T-helper 17 cell (primary cell): ENCODE results near the gene RIF1. TPM values are rescaled to one million over a fixed set of nuclear protein-coding genes. Genes with fewer than 3 reads are reported as not detected.
A peak's percentile ranks its signal among the peaks of the same experiment; 100 is the strongest.

Experiments used
- ATAC-seq: fragments of 150-1000 bp; cut with Tn5 transposase; 2 replicates; pipeline ENCODE4 v1.10.0; 2021; ENCODE audit warnings: mild to moderate bottlenecking, moderate library complexity
- DNase-seq, 3 donors: peaks; one replicate each; pipeline versions ENCODE4 v3.0.0 to v3.0.0-alpha.2; 2020 to 2021
- H3K9me3 ChIP-seq: one replicate; pipeline ENCODE4 v1.7.0; 2013; ENCODE audit warnings: low read length, mild to moderate bottlenecking; ENCODE audit not compliant: control insufficient read depth, poor library complexity, severe bottlenecking
- H3K27ac Mint-ChIP-seq: one replicate; pipeline ENCODE4 v1.8.0; 2022; ENCODE audit warnings: mild to moderate bottlenecking, moderate library complexity, mixed read lengths
- H3K27me3 Mint-ChIP-seq: one replicate; pipeline ENCODE4 v1.8.0; 2022; ENCODE audit warnings: mixed read lengths
- H3K36me3 Mint-ChIP-seq: one replicate; pipeline ENCODE4 v1.8.0; 2022; ENCODE audit warnings: low read depth, mixed read lengths
- H3K4me1 Mint-ChIP-seq: one replicate; pipeline ENCODE4 v1.8.0; 2022; ENCODE audit warnings: mild to moderate bottlenecking, mixed read lengths
- H3K4me3 Mint-ChIP-seq: one replicate; pipeline ENCODE4 v1.8.0; 2022; ENCODE audit warnings: mild to moderate bottlenecking, moderate library complexity, mixed read lengths
- total RNA-seq, 4 donors: library from RNA in 2 of 4; stranded (reverse) in 2 of 4; gene quantifications; one replicate each; pipeline ENCODE4 v1.2.3 and lab custom pipeline; 2022 to 2026

The RIF1 gene
- total RNA-seq, 2 donors from 2014 or later, result 37.7 to 56.1 TPM

DNA sequence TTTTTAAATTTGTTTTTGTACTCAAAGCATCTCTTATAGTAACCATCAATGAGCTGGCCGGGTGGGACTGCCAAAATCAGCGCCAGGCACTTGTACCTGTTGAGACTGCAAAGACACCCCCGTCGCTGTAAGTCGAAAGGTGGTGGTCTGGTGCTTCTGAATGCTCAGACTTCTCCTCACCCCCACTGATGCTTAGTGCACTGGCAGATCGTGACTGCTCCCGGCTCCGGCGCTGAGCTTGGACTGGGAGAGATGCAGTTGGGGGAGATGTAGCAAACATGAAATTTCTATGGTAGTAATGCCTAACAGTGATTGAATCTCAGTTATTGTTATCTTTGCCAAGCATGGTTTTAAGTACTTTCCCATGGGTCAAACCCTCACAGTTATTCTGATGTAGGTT, 80.6 kb downstream of the RIF1 start:
- Mint-ChIP-seq H3K4me1 (no peaks in the 10 kb centered on the region), H3K27ac (no peak overlapping the region), H3K27me3 (no peaks in the 10 kb centered on the region), H3K36me3 (peaks cover 4% of the 10 kb centered on the region), H3K4me3 (no peak overlapping the region)
- DNase-seq (no peak), ATAC-seq (no peak)
- H3K9me3 ChIP-seq, result no peaks in the 10 kb centered on the region

DNA sequence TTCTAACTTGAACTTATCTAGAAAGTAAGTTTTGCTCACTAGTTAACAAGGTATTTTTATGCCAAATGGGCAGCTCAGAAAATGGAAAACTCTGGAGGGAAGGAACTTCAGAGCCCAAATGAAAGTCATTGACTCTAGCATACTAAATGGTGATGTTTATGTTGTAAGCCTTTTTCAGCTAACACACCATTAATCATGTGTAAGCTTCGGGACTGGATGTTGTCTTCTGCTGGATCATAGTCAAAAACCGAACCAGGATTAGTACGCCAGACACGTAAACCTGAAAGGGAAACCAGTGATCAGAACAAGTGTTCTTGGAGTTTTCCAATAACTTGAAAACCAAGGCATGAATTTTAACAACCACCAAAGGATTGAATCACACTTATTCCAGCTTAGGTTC, 81.8 kb downstream of the RIF1 start:
- ATAC-seq (no peak), DNase-seq (no peak)
- H3K4me3 Mint-ChIP-seq, result no peak overlapping the region
- H3K27me3 Mint-ChIP-seq, result no peaks in the 10 kb centered on the region
- H3K36me3 Mint-ChIP-seq, result peaks cover 3% of the 10 kb centered on the region
- no peaks in the 10 kb centered on the region for H3K9me3 ChIP-seq
- no peak overlapping the region for H3K27ac Mint-ChIP-seq
- H3K4me1 Mint-ChIP-seq, result no peaks in the 10 kb centered on the region

DNA sequence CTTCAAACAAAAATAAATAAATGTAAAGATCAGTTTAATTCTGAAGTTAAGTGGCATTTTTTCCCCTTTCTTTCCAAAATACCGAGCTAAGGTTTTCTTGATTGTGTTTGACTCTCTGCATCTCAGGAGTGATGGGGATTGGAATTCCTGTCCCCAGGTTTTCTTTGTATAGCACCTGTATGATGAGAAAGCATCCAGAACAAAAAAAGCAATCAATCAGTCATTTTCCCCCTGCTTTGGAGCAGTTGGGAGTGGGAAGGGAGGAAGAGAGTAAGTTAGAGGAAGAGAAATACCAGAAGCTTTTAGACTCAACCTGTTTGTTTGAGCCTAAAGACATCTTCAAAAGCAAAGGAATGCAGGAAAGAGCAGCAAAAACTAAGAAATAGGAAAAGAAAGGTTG, 88.5 kb downstream of the RIF1 start:
- H3K4me1 Mint-ChIP-seq, result no peaks in the 10 kb centered on the region

DNA sequence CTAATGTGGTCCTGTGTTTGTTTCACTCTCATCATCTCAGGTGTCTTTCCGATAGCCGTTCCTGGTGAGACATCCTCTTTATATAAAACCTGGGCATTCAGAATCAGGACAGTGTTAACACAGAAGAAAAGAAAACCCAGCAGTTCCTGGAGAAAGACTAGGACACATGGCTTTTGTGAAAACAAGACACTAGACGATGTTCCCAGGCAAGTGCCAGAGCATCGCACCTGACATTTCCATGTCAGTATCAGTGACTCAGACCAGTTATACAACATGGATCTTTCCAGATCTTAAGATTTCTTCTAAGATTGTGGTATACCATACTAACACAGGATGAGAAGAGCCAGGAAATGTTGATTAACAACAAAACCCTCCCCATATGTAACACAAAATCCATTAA, 96.5 kb downstream of the RIF1 start:
- Mint-ChIP-seq H3K36me3 (no peaks in the 10 kb centered on the region), H3K4me1 (no peaks in the 10 kb centered on the region), H3K4me3 (no peak overlapping the region), H3K27me3 (no peaks in the 10 kb centered on the region), H3K27ac (no peak overlapping the region)
- no peak for ATAC-seq
- H3K9me3 ChIP-seq, result no peaks in the 10 kb centered on the region
- DNase-seq, result no peak

More for the DNA sequence above, 88.5 kb downstream of the RIF1 start:
- no peaks in the 10 kb centered on the region for H3K9me3 ChIP-seq
- H3K36me3 Mint-ChIP-seq, result peaks cover 7% of the 10 kb centered on the region
- no peak overlapping the region for H3K4me3 Mint-ChIP-seq
- H3K27ac Mint-ChIP-seq, result no peak overlapping the region
- DNase-seq (no peak), ATAC-seq (no peak)
- H3K27me3 Mint-ChIP-seq, result no peaks in the 10 kb centered on the region

DNA sequence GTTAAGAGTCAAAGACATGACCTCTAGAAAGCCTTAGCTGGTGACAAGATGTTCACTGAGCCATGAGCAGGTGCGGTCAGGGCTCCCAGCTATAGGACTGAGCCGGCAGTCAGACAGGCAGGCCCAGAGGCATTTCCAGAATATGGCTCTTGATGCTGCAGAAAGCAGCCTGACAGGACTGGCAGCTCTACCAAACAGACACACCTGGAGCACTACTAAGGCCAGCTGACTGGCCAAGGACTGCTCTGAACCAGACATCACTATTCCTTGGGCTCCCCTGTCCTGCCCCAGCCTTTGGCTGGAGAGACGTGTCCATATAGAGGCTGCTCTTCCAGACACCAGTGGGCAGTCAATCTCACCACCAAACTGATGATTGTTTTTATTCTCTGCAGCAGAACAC, 98.8 kb downstream of the RIF1 start:
- no peaks in the 10 kb centered on the region for H3K9me3 ChIP-seq
- Mint-ChIP-seq H3K27me3 (no peaks in the 10 kb centered on the region), H3K4me1 (no peaks in the 10 kb centered on the region), H3K4me3 (no peak overlapping the region), H3K27ac (no peak overlapping the region), H3K36me3 (no peaks in the 10 kb centered on the region)
- DNase-seq (no peak), ATAC-seq (no peak)

DNA sequence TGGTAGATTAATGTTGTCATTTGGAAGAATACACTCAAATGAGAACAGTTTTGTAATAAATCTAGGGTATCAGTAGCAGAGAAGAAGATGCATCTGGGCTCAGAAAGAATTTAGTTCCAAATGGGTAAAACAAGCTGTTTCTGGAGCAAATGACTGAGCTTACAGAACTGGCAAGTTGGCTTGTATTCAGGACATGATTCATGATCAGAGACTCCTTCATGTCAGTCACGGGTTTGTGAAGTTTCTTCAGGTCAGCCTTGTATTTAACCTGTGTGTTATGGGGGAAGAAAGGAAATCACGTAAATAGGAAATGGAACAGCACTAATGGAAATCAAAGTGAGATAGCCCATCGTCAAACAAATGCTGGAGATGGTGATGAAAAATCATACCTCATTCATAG, 109.1 kb downstream of the RIF1 start:
- ATAC-seq (no peak), DNase-seq (no peak)
- Mint-ChIP-seq H3K4me3 (no peak overlapping the region), H3K27ac (no peak overlapping the region), H3K27me3 (no peaks in the 10 kb centered on the region), H3K4me1 (no peaks in the 10 kb centered on the region), H3K36me3 (peaks cover 2% of the 10 kb centered on the region)
- no peaks in the 10 kb centered on the region for H3K9me3 ChIP-seq

DNA sequence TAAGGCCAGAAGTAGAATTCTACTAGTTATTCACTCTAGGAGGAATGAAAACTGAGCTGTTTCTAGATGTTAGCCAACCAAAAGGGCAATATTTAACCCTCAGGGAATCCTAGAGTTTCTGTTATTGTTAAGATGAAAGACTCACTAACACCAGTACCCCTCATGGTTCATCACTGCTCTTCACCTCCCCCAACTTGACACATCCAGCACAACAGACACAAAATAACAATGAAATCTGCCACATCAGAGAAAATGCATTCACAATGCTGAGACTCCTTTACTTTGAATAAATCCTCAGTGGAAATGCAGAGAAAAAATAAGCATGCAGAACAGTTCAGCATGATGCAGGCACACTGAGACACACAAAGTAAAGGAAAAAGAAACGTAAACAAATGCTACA, 111.3 kb downstream of the RIF1 start:
- Mint-ChIP-seq H3K4me3 (no peak overlapping the region), H3K27ac (no peak overlapping the region), H3K4me1 (no peaks in the 10 kb centered on the region), H3K36me3 (no peaks in the 10 kb centered on the region), H3K27me3 (no peaks in the 10 kb centered on the region)
- no peaks in the 10 kb centered on the region for H3K9me3 ChIP-seq
- no peak for DNase-seq
- no peak for ATAC-seq

DNA sequence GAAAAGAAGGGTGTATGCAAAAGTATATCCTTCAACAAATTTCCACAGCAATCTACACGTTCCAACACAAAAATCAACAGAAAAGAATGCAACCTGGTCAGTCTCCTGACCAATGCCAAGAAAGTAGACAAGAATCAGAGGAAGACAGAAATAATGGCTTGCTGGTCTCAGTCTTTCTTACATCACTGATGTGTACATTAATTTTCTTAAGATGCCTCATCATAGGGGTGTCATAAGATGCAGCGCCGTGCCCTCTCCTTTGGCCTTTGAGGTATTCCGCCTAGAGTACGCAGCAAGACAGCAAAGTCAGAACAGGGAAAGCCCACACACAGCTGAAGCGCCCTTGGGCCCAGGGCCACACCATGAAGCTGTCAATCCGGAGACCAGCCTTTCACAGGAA, 112.9 kb downstream of the RIF1 start:
- H3K36me3 Mint-ChIP-seq, result no peaks in the 10 kb centered on the region
- H3K9me3 ChIP-seq, result no peaks in the 10 kb centered on the region
- H3K4me3 Mint-ChIP-seq, result no peak overlapping the region
- ATAC-seq (no peak), DNase-seq (no peak)
- H3K27ac Mint-ChIP-seq, result no peak overlapping the region
- H3K27me3 Mint-ChIP-seq, result no peaks in the 10 kb centered on the region
- no peaks in the 10 kb centered on the region for H3K4me1 Mint-ChIP-seq

DNA sequence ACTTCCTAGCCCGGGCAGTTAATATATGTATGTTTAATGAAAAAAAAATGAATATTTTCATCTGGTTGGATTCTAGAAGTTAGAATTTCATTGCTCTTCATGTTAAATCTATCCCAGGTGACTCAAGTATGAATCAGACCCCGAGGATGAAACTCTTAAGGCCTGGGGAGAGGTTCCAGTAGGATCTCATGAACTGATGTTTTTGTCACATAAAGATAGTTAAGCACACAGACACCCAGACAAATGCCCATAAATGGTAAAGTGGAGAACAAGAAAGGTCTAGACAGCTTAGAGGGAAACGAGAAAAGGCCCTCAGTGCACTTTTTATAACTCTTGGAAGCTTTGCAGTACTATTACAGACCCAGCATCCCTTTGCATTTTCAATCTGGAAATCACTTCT, 114.1 kb downstream of the RIF1 start:
- no peaks in the 10 kb centered on the region for H3K9me3 ChIP-seq
- H3K27me3 Mint-ChIP-seq, result no peaks in the 10 kb centered on the region
- H3K36me3 Mint-ChIP-seq, result no peaks in the 10 kb centered on the region
- no peak overlapping the region for H3K4me3 Mint-ChIP-seq
- DNase-seq (no peak), ATAC-seq (no peak)
- no peaks in the 10 kb centered on the region for H3K4me1 Mint-ChIP-seq
- no peak overlapping the region for H3K27ac Mint-ChIP-seq

DNA sequence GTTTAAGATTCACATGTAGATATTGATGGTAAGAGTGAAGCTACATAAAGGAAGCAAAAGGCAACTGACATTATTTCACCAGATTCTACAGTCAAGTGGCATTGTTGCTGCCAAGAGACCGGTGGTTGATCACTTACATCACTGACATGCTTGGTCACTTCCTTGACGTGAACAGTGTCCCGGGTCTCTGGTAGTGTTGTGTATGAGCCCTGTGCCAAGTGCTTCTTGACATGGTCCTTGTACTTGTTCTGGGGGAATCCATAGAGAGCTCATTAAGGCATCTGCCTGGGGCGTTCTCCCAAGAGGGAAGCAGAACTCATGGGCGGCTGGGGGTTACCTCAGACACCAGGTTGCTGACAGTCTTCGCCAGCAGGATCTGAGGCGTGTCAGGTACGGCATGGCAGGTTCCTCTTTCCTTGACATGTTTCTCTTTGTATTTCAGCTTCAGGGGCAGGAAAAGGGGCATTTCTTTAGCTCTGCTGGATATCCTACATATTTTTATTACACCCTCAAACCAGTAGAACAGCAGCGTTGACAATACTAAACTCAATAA, 116.2 kb downstream of the RIF1 start:
- no peak overlapping the region for H3K27ac Mint-ChIP-seq
- DNase-seq (no peak), ATAC-seq (peak; percentile 63)
- H3K4me3 Mint-ChIP-seq, result no peak overlapping the region
- H3K27me3 Mint-ChIP-seq, result no peaks in the 10 kb centered on the region
- H3K36me3 Mint-ChIP-seq, result no peaks in the 10 kb centered on the region
- H3K4me1 Mint-ChIP-seq, result no peaks in the 10 kb centered on the region
- no peaks in the 10 kb centered on the region for H3K9me3 ChIP-seq

DNA sequence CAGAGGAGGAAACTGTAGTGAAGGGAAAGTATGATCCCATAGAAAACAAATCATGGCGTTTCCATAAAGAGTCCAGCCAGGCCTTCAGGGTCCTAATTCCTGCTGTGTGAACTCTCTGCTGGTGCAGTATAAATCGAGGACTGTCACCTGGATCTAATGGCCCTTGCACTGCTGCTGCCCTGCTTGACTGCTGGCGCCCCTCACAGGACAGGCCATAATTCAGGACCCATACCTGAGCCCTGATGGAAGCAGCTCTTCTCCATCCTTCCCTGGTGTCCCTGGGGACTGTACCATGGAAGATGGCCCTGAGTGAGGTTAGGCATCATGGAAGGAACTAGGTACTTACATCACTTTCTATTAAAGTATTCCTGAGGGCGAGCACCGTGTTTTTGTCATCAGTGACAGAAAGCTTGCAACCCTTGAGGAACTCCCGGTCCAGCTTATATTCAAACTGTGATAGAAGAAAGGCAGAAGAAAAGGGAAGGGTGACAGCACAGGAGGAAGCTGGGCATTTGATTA, 116.9 kb downstream of the RIF1 start:
- Mint-ChIP-seq H3K4me1 (no peaks in the 10 kb centered on the region), H3K4me3 (no peak overlapping the region), H3K27me3 (no peaks in the 10 kb centered on the region), H3K36me3 (no peaks in the 10 kb centered on the region), H3K27ac (no peak overlapping the region)
- DNase-seq (no peak), ATAC-seq (no peak)
- H3K9me3 ChIP-seq, result no peaks in the 10 kb centered on the region

Other genes with a start within 250 kb of the RIF1 start
- gene RBM43, start 148.0 kb upstream of the RIF1 start, total RNA-seq, result 10 to 100 TPM; 10.4 to 11.6 TPM
- gene NMI, start 120.2 kb upstream of the RIF1 start, total RNA-seq, result 10 to 100 TPM; 16.4 to 17.5 TPM
- not detected for gene TNFAIP6, start 52.3 kb upstream of the RIF1 start, total RNA-seq